ENCODE results near the gene MINDY4.

The MINDY4 gene

DNA sequence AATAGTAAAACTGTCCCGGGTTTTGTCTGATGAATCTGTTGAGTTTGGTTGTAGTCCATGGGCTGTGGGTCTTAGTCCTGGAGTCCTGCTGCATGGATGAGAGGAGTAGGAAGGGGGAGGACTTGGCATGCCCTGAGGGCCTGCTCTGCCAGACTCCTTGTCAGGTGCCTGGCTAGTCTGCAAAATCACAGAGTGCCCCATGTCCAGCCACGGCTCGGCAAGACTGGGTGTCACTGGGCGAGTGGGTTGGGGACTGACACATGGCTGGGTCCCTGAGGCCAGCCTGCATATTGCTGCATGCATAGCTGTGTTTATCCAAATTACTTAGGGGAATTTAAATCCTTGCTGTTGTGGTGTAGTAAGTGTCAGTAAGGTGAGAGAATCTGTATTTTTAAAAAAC, 9.7 kb downstream of the MINDY4 start:
- FAIRE-seq (no peak), DNase-seq (ENCODE audit: insufficient read length, low spot score) (no peak)
- TF ChIP-seq SPI1 (IDR thresholded peaks at IDR 0.05; ENCODE audit: low read depth, low read length) (no peak), PAX5 (IDR thresholded peaks at IDR 0.05; ENCODE audit: insufficient read depth, low read length, severe bottlenecking) (no peak), POU2F2 (IDR thresholded peaks at IDR 0.05; ENCODE audit: low read depth, low read length) (no peak), POLR2A (IDR thresholded peaks at IDR 0.05; ENCODE audit: low read depth, low read length) (no peak), TAF1 (IDR thresholded peaks at IDR 0.05; ENCODE audit: low read depth, low read length) (no peak), POLR2AphosphoS5 (IDR thresholded peaks at IDR 0.05; ENCODE audit: low read depth, low read length) (no peak)

DNA sequence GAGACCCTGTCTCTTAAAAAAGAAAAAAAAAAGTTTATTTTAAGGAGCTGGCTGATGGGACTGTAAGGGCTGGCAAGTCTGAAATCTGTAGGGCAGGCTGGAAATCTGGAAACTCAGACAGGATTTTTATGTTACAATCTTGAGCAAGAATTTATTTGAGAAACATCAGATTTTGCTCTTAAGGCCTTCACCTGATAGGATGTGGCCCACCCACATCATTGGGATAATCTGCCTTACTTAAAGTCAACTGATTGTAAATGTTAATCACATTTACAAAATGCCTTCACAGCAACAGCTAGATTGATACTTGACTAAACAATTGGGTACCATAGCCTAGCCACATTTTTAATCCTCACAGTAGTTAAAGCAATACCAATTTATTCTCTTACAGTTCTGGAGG, 11.5 kb downstream of the MINDY4 start:
- DNase-seq (ENCODE audit: insufficient read length, low spot score): no peak
- peak; percentile 33 for FAIRE-seq
- TF ChIP-seq PAX5 (IDR thresholded peaks at IDR 0.05; ENCODE audit: insufficient read depth, low read length, severe bottlenecking): no peak
- no peak for TF ChIP-seq SPI1 (IDR thresholded peaks at IDR 0.05; ENCODE audit: low read depth, low read length)
- TF ChIP-seq POLR2AphosphoS5 (IDR thresholded peaks at IDR 0.05; ENCODE audit: low read depth, low read length): no peak
- no peak for TF ChIP-seq POU2F2 (IDR thresholded peaks at IDR 0.05; ENCODE audit: low read depth, low read length)
- TF ChIP-seq TAF1 (IDR thresholded peaks at IDR 0.05; ENCODE audit: low read depth, low read length): no peak
- TF ChIP-seq POLR2A (IDR thresholded peaks at IDR 0.05; ENCODE audit: low read depth, low read length): no peak

DNA sequence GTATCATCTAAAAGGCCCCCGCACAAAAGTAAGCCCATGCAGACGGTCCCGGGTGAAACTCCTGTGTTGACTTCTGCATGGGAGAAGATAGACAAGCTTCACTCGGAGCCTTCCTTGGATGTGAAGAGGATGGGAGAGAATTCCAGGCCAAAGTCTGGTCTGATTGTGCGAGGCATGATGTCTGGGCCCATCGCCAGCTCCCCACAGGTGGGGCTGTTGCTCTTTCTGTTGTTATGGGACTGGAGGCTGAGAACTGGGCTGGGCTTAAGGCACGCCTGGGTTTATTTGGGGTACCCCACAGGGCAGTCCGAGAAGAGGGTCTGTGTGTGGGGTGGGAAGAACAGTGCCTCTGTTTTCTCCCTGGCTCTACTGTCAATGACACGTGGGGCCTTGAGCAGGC, 14.6 kb downstream of the MINDY4 start:
- no peak for DNase-seq (ENCODE audit: insufficient read length, low spot score)
- TF ChIP-seq PAX5 (IDR thresholded peaks at IDR 0.05; ENCODE audit: insufficient read depth, low read length, severe bottlenecking) (no peak), POLR2AphosphoS5 (IDR thresholded peaks at IDR 0.05; ENCODE audit: low read depth, low read length) (no peak), POLR2A (IDR thresholded peaks at IDR 0.05; ENCODE audit: low read depth, low read length) (no peak)

DNA sequence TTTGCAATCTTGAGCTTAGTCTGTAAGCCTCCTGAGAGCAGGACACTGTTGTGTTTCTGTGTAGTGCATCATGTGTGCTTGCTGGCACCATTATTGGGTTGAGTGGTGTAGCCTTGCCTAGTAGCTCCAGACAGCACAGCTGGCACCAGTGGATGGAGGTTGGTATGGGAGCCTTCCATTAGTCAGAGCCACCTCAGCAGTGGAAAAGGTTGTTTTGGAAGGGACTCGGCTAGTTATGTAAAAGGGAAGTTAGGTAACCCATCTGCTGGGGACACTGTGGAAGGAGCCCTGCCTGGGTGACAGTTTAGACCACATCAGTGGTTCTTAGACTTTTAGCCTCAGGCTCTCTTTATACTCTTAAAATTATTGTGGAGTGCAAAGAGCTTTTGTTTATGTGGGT, 16.3 kb downstream of the MINDY4 start:
- TF ChIP-seq TAF1 (IDR thresholded peaks at IDR 0.05; ENCODE audit: low read depth, low read length) (no peak), POLR2A (IDR thresholded peaks at IDR 0.05; ENCODE audit: low read depth, low read length) (no peak), SPI1 (IDR thresholded peaks at IDR 0.05; ENCODE audit: low read depth, low read length) (no peak), POLR2AphosphoS5 (IDR thresholded peaks at IDR 0.05; ENCODE audit: low read depth, low read length) (no peak), PAX5 (IDR thresholded peaks at IDR 0.05; ENCODE audit: insufficient read depth, low read length, severe bottlenecking) (no peak), POU2F2 (IDR thresholded peaks at IDR 0.05; ENCODE audit: low read depth, low read length) (no peak)
- FAIRE-seq (peak; percentile 16), DNase-seq (ENCODE audit: insufficient read length, low spot score) (no peak)

More for the DNA sequence above, 14.6 kb downstream of the MINDY4 start:
- no peak for FAIRE-seq

DNA sequence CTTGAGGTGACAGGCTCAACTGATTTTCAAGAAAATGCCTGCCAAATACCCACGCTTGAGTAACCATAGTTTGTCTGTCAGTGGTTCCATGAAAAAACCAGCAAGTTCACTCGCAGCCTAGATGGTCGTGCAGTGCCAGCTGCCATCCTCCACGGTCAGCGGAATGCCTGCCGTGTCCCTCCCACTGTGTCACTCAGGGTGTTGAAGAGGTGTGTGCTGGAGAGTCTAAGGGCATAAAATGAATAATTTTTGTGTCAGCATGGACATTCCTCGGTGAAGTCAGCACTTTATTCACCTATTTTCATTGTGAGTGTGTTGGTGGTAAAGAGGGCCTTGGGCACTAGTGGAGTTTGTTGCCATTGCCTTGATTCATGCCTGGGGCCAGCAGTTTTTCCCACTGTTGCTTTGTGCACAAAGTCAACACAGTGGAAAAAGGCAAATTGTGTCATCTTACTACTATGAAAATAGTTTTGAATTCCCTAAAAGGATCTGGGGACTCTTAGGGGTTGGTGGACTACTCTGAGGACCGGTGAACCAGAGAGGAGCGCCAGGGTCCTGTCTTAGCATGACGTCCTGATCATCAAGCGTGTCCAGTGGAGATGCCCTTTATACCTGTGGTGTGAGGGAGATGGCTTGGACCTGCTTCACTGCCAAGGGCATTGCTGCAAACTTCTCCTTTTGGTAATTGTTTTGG, 17.6 kb downstream of the MINDY4 start:
- FAIRE-seq (no peak), DNase-seq (ENCODE audit: insufficient read length, low spot score) (no peak)
- TF ChIP-seq SPI1 (IDR thresholded peaks at IDR 0.05; ENCODE audit: low read depth, low read length): no peak
- no peak for TF ChIP-seq TAF1 (IDR thresholded peaks at IDR 0.05; ENCODE audit: low read depth, low read length)
- TF ChIP-seq POLR2A (IDR thresholded peaks at IDR 0.05; ENCODE audit: low read depth, low read length): no peak
- no peak for TF ChIP-seq POLR2AphosphoS5 (IDR thresholded peaks at IDR 0.05; ENCODE audit: low read depth, low read length)

DNA sequence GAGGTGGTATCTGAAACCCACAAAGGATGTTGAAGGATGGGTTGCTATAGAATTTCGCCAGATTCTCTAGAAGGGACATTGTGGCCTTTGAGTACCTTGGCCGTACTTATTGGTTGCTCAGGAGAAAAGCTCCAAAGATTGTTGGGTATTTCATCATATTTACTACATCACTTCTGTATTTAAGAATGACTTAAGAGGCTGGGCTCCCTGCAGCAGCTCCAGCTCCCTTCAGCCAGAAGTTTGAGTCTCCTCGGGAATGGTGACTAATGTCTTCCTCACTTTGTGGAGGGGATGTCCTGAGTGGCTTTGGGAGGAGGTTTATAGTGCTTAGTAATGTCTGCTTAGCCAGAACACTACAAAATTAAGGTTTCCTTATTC, 18.1 kb downstream of the MINDY4 start:
- FAIRE-seq (no peak), DNase-seq (ENCODE audit: insufficient read length, low spot score) (no peak)
- TF ChIP-seq TAF1 (IDR thresholded peaks at IDR 0.05; ENCODE audit: low read depth, low read length) (no peak), SPI1 (IDR thresholded peaks at IDR 0.05; ENCODE audit: low read depth, low read length) (no peak), PAX5 (IDR thresholded peaks at IDR 0.05; ENCODE audit: insufficient read depth, low read length, severe bottlenecking) (no peak), POLR2AphosphoS5 (IDR thresholded peaks at IDR 0.05; ENCODE audit: low read depth, low read length) (no peak), POU2F2 (IDR thresholded peaks at IDR 0.05; ENCODE audit: low read depth, low read length) (no peak), POLR2A (IDR thresholded peaks at IDR 0.05; ENCODE audit: low read depth, low read length) (no peak)

DNA sequence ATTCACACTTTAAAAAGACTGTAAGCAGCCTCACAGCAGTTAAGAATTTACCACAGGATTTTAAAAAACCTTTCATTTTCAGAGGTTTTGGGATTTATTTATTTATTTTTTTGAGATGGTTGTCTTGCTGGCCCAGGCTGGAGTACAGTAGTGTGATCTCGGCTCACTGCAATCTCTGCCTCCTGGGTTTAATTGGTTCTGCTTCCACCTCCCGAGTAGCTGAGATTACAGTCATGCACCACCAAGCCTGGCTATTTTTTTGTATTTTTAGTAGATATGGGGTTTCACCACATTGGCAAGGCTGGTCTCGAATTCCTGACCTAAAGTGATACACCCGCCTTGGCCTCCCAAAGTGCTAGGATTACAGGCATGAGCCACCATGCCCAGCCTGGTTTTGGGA, 19.1 kb downstream of the MINDY4 start:
- no peak for FAIRE-seq
- TF ChIP-seq POLR2AphosphoS5 (IDR thresholded peaks at IDR 0.05; ENCODE audit: low read depth, low read length) (no peak), TAF1 (IDR thresholded peaks at IDR 0.05; ENCODE audit: low read depth, low read length) (no peak), POLR2A (IDR thresholded peaks at IDR 0.05; ENCODE audit: low read depth, low read length) (no peak), POU2F2 (IDR thresholded peaks at IDR 0.05; ENCODE audit: low read depth, low read length) (no peak), SPI1 (IDR thresholded peaks at IDR 0.05; ENCODE audit: low read depth, low read length) (no peak), PAX5 (IDR thresholded peaks at IDR 0.05; ENCODE audit: insufficient read depth, low read length, severe bottlenecking) (no peak)
- no peak for DNase-seq (ENCODE audit: insufficient read length, low spot score)

DNA sequence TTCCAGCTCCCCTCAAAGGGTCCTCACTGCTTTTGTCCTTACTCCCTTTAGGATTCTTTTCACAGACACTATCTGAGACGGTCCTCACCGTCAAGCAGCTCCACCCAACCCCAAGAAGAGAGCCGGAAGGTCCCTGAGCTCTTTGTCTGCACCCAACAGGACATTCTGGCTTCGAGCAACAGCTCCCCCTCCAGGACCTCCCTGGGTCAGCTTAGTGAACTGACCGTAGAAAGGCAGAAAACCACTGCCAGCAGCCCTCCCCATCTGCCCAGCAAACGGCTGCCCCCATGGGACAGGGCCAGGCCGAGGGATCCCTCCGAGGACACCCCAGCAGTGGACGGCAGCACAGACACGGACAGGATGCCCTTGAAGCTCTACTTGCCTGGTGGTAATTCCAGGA, 19.9 kb downstream of the MINDY4 start:
- TF ChIP-seq TAF1 (IDR thresholded peaks at IDR 0.05; ENCODE audit: low read depth, low read length) (no peak), POU2F2 (IDR thresholded peaks at IDR 0.05; ENCODE audit: low read depth, low read length) (no peak), SPI1 (IDR thresholded peaks at IDR 0.05; ENCODE audit: low read depth, low read length) (no peak), POLR2AphosphoS5 (IDR thresholded peaks at IDR 0.05; ENCODE audit: low read depth, low read length) (no peak), PAX5 (IDR thresholded peaks at IDR 0.05; ENCODE audit: insufficient read depth, low read length, severe bottlenecking) (no peak), POLR2A (IDR thresholded peaks at IDR 0.05; ENCODE audit: low read depth, low read length) (no peak)
- FAIRE-seq (no peak), DNase-seq (ENCODE audit: insufficient read length, low spot score) (no peak)

DNA sequence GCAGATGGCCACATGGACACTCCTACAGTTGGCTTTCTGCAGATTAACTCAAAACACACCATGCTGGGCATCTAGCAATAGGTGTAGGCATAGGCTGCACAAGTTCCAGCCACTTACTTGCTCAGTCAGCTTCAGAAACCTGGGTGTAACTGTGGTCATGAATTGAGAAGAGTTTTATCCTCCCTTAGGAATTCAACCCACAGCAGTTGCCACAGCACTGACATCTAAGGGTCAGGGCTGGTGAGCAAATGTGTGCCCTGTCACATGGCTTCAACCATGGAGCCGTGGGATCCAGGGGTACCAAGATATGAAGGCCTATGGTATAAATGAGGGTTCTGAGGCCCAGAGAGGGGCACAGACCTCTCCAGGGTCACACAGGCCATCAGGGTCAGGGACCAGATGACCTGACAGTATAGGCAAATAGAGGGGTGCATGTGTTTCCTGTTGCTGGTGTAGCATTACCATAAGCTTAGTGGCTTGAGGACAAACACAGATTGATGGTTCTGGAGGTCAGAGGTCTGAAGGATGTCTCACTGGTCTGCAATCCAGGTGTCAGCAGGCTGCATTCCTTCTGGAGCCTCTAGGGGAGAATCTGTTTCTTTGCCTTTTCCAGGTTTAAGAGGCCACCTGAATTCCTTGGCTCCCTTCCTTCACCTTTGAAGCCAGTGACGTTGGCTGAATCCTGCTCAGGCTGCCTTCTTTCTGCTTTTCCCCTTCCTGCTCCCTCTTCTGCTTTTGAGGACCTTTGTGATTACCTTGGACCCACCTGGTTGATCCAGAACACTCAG, 24.1 kb downstream of the MINDY4 start:
- FAIRE-seq: no peak
- no peak for DNase-seq (ENCODE audit: insufficient read length, low spot score)
- no peak for TF ChIP-seq SPI1 (IDR thresholded peaks at IDR 0.05; ENCODE audit: low read depth, low read length)
- no peak for TF ChIP-seq PAX5 (IDR thresholded peaks at IDR 0.05; ENCODE audit: insufficient read depth, low read length, severe bottlenecking)
- no peak for TF ChIP-seq POLR2AphosphoS5 (IDR thresholded peaks at IDR 0.05; ENCODE audit: low read depth, low read length)
- no peak for TF ChIP-seq POU2F2 (IDR thresholded peaks at IDR 0.05; ENCODE audit: low read depth, low read length)
- no peak for TF ChIP-seq TAF1 (IDR thresholded peaks at IDR 0.05; ENCODE audit: low read depth, low read length)
- TF ChIP-seq POLR2A (IDR thresholded peaks at IDR 0.05; ENCODE audit: low read depth, low read length): no peak

All from GM12891 (cell line).